ENCODE data around the gene CNDP2. TPM values are rescaled to one million over a fixed set of nuclear protein-coding genes. Genes with fewer than 3 reads are reported as not detected.

Gene CNDP2
- polyA plus RNA-seq, 2 of the 4 experiments (the other 2 are of a cell fraction), result 93.7 to 106 TPM

DNA sequence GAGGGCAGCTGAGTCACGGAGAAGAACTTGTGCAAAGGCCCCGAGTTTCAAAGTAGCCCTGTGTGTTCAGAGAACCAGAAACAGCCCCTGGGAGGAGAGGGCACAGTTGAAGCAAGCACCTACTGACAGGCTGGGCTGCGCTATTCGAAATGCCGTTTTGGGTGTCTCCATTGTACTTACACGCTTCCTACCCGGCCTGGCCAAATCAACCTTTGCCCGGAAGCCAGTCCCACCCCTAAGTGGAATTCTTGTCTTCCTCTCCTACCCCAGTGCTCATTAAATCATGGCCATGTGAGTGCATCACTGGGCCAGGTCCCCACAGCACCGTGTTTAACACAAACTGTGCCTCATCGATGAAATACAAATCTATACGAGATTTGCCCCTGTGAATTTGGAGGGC, 45.0 kb upstream of the CNDP2 start:
- CTCF ChIA-PET, result interaction anchor here (1.0 to 1.5 kb wide), 2 partner anchors 8 to 19 kb away, joined by 3 read pairs; no protein-coding TSS in a partner anchor
- TF ChIP-seq, protein P1, sequence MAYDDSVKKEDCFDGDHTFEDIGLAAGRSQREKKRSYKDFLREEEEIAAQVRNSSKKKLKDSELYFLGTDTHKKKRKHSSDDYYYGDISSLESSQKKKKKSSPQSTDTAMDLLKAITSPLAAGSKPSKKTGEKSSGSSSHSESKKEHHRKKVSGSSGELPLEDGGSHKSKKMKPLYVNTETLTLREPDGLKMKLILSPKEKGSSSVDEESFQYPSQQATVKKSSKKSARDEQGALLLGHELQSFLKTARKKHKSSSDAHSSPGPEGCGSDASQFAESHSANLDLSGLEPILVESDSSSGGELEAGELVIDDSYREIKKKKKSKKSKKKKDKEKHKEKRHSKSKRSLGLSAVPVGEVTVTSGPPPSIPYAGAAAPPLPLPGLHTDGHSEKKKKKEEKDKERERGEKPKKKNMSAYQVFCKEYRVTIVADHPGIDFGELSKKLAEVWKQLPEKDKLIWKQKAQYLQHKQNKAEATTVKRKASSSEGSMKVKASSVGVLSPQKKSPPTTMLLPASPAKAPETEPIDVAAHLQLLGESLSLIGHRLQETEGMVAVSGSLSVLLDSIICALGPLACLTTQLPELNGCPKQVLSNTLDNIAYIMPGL (CRISPR knock-in tag; IDR thresholded peaks at IDR 0.05; ENCODE audit: borderline replicate concordance), result no peak
- no peak for TF ChIP-seq HDAC2 (IDR thresholded peaks at IDR 0.05)
- FAIRE-seq, result no peak
- H3K4me2 ChIP-seq, result no peak overlapping the region
- DNase-seq (ENCODE audit: low read depth in 1 of 2, low spot score in 1 of 2), result no peak
- no peak for ATAC-seq
- H3K4me1 ChIP-seq, result no peaks in the 10 kb centered on the region
- POLR2A ChIA-PET, result no interaction called here
- H3K9me3 ChIP-seq, result no peaks in the 10 kb centered on the region
- H3K27ac ChIP-seq, result no peak overlapping the region
- 56% methylated on average over 11 of the region's 11 CpGs for WGBS (ENCODE audit: missing lambda C conversion rate)
- H3K4me3 ChIP-seq, result no peak overlapping the region

DNA sequence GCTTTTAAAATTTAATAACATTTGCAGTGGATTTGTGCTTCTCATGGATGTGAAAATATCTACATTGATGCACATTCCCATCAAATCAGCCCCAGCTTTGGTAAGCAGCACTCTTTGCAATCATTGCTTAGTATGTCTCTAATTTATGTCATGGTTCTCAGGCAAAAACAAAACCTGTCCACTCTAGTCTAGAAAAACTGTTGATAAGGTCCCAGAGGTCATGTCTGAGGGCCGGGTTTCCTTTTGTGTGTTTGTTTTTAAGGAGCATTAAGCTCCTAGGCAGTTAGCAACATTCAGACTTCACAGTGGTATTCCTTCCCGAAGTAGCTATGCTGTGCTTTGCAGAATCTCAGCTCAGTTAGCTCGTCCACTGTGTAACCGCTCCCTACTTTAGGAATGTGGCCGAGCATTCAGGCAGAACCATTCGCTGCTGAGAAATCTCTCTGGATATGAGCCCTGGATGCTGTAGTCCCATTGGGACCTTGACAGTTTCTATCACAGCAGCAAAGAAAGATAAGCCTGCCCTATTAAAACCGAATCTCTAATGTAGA, 43.1 kb upstream of the CNDP2 start:
- DNase-seq (ENCODE audit: low read depth in 1 of 2, low spot score in 1 of 2) (no peak), ATAC-seq (no peak), FAIRE-seq (no peak)
- TF ChIP-seq CEBPB (IDR thresholded peaks at IDR 0.05) (no peak), POLR2A (IDR thresholded peaks at IDR 0.05; ENCODE audit: low read length) (no peak), NPAS2 (CRISPR knock-in tag; IDR thresholded peaks at IDR 0.05; ENCODE audit: borderline replicate concordance) (no peak), EP300 (IDR thresholded peaks at IDR 0.05) (no peak), GATA3 (IDR thresholded peaks at IDR 0.05; ENCODE audit: borderline replicate concordance) (no peak)
- WGBS (ENCODE audit: missing lambda C conversion rate), result 21% methylated on average over 7 of the region's 7 CpGs
- H3K9me3 ChIP-seq, result no peaks in the 10 kb centered on the region
- H3K27ac ChIP-seq, result no peak overlapping the region
- CTCF ChIA-PET, result no interaction called here
- H3K4me1 ChIP-seq, result 0 out of 3 replicates have a peak, but pooled peaks cover 4% of the 10 kb centered on the region
- no peak overlapping the region for H3K4me3 ChIP-seq
- POLR2A ChIA-PET, result no interaction called here
- no peak overlapping the region for H3K4me2 ChIP-seq

DNA sequence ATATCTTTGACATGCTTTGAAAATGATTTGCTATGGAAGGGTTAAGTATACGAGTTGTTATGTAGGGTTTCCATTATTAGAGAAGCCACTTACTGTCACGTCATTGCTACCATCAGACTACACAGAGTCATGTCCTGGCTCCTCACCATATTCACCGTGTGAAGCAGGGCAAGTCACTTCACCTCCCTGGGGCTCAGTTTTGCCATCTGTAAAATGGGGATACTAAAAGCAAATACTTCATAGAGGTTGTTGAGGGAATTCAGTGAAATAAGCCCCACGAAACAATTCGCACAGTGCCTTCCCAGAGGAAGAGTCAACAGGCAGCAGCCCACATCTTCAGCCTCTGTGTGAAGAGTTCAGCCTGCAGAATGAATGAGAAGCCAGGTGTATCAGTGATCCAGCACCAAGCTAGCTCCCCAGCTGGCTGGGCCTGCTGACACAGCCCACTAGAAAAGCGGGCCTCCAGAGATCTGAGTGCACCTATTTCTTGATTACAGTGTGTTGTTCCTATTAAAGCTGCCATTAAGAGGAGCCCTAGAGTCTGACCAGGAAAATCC, 42.4 kb upstream of the CNDP2 start:
- ChIA-PET POLR2A (no interaction called here), CTCF (interaction anchor here (1.0 kb wide), 1 partner anchor 40 kb away, joined by 6 read pairs; no protein-coding TSS in a partner anchor)
- TF ChIP-seq ZFP36 (IDR thresholded peaks at IDR 0.05; ENCODE audit: borderline replicate concordance, partially characterized antibody) (no peak), RNF2 (IDR thresholded peaks at IDR 0.05; ENCODE audit: borderline replicate concordance, low read depth) (no peak)
- ATAC-seq (no peak), FAIRE-seq (no peak), DNase-seq (ENCODE audit: low read depth in 1 of 2, low spot score in 1 of 2) (no peak)
- 54% methylated on average over 6 of the region's 6 CpGs for WGBS (ENCODE audit: missing lambda C conversion rate)
- no peak overlapping the region for H3K27ac ChIP-seq
- no peak overlapping the region for H3K4me2 ChIP-seq
- H3K4me3 ChIP-seq, result no peak overlapping the region
- 0 out of 3 replicates have a peak, but pooled peaks cover 4% of the 10 kb centered on the region for H3K4me1 ChIP-seq
- no peaks in the 10 kb centered on the region for H3K9me3 ChIP-seq

GRCh38 chr18:74454279-74454751, 41.8 kb upstream of the CNDP2 start:
- Histone ChIP-seq H3K9me3 (no peaks in the 10 kb centered on the region), H3K4me1 (0 out of 3 replicates have a peak, but pooled peaks cover 4% of the 10 kb centered on the region), H3K4me3 (no peak overlapping the region), H3K4me2 (no peak overlapping the region), H3K27ac (no peak overlapping the region)
- TF ChIP-seq SMC3 (IDR thresholded peaks at IDR 0.05), result no peak
- TF ChIP-seq MAFK (IDR thresholded peaks at IDR 0.05; ENCODE audit: partially characterized antibody), result no peak
- no peak for TF ChIP-seq FOXS1 (CRISPR knock-in tag; IDR thresholded peaks at IDR 0.05)
- TF ChIP-seq ELK1 (IDR thresholded peaks at IDR 0.05; ENCODE audit: low read depth, low read length), result no peak
- no peak for TF ChIP-seq POLR2AphosphoS2 (conservative IDR thresholded peaks at IDR 0.05; ENCODE audit: low read length)
- TF ChIP-seq NPAS2 (CRISPR knock-in tag; IDR thresholded peaks at IDR 0.05; ENCODE audit: borderline replicate concordance), result no peak
- TF ChIP-seq, protein P1 (CRISPR knock-in tag; IDR thresholded peaks at IDR 0.05; ENCODE audit: borderline replicate concordance), result no peak
- no peak for TF ChIP-seq HDAC2 (IDR thresholded peaks at IDR 0.05)
- no peak for TF ChIP-seq TP53 (CRISPR knock-in tag; IDR thresholded peaks at IDR 0.05)
- TF ChIP-seq TFCP2L1 (CRISPR knock-in tag; IDR thresholded peaks at IDR 0.05), result no peak
- TF ChIP-seq SREBF2 (IDR thresholded peaks at IDR 0.05), result no peak
- no peak for TF ChIP-seq HOXB13 (CRISPR knock-in tag; IDR thresholded peaks at IDR 0.05; ENCODE audit: low read depth)
- no peak for TF ChIP-seq HOXA7 (CRISPR knock-in tag; IDR thresholded peaks at IDR 0.05)
- TF ChIP-seq HES2 (IDR thresholded peaks at IDR 0.05), result no peak
- ATAC-seq (no peak), FAIRE-seq (no peak), DNase-seq (ENCODE audit: low read depth in 1 of 2, low spot score in 1 of 2) (no peak)
- WGBS (ENCODE audit: missing lambda C conversion rate), result 52% methylated on average over 8 of the region's 9 CpGs
- ChIA-PET CTCF (interaction anchor here (1.0 kb wide), 1 partner anchor 39 kb away, joined by 6 read pairs; no protein-coding TSS in a partner anchor), POLR2A (no interaction called here)

Data from A549 (cell line).